ENCODE results near the gene COX8C.

Gene COX8C, protein sequence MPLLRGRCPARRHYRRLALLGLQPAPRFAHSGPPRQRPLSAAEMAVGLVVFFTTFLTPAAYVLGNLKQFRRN

DNA sequence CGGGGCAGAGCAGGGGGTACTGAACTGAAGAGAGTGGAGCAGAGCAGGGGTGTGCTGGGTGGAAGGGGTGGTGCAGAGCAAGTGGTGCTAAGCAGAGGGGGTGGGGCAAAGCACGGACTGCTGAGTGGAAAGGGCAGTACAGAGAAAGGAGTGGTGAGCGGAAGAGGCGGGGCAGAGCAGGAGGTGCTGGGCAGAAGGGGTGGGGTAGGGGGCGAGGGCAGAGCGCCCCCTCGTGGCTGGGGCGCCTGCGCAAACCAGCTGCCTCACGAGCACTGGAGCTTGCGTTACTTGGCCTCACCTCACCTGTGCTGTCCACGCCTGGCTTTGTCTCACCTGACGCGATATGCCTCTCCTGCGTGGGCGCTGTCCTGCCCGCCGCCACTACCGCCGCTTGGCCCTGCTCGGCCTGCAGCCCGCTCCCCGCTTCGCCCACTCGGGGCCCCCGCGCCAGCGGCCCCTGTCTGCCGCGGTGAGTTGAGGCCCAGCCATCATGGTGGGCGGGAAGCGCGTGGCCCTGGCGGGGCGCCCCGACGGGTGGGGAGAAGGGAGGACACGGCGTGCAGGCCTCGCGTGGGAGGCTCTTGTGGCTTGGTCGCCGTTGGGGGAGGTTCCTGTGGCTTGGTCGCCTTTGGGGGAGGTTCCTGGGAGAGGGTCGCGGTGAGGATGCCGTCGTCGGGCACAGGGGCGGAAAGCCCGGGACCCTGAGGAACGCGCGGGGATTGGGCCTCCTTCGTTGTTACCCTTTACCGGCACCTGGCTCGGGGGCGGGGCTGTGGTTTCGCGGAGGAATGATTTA is at the start of gene COX8C:
Gene COX8C (plus strand): TSS at position 257 of the 796 bp plus-strand sequence. CDS start 87 bp downstream, at position 344.
- DNase-seq, result no peak

DNA sequence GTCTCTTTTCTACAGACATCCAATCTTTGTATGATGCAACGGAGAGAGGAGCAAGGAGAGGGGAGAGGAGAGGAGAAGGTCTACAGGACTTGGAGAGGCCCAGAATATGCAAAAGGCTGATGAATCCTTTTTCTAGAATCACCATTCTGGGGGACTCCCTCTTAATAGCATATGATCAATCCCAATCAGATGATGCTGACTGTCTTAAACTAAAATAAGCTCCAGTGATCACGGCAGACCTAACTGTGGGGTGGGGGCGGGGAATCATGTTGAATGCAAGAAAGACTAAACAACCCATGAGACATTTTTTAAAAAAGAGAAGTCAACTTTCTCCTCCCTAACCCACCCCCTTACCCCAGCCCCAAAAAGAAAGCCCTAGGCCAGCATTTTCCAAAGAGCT is 47.6 kb upstream of the COX8C start:
- no peak for DNase-seq

DNA sequence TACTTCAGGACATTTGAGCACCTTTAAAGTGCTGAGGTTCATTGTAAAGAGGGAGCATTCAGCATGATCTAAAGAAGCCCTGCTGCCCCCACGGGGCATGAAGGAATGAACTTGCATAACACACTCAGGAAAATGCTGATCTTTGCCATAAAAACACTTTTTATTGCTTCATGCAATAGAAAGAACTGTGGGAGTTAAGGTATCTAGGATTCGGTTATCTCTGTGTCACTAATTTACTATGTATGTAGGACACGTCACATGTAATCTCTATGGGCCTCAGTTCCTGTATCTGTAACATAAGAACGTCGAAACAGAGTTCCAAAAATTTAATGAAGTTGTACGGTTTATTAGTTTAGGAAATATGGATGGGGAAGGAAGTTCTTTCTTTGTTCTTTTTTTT is 47.1 kb upstream of the COX8C start:
- no peak for DNase-seq

DNA sequence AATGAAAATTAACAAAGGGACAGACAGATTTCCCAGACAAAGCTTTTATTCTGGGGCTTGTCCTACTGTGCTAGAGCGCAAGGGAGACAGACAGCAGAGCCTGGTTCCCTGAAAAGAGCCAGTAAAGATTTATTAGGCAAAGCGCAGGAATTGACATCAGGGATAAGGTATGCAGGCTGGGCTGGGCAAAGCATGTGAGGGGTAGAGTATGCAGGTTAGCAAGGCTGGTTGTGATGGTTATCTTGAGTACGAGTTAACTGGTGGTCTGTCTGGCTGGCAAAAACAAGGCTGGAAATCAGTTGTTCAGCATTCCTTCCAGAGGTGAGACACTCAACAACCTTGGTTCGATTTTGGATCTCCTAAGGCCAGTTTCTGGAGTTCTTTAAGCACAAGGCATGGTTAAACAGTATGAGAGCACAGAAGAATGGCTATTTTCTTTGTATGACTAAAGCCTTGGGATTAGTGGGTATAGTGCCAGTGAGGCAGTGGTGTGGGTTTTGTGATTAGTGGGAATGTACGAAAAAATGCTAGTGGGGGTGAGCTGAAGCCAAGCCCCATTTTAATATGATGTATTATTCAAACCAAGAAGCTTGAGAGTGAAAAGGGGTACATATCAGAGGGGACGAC is 45.0 kb upstream of the COX8C start:
- no peak for DNase-seq

DNA sequence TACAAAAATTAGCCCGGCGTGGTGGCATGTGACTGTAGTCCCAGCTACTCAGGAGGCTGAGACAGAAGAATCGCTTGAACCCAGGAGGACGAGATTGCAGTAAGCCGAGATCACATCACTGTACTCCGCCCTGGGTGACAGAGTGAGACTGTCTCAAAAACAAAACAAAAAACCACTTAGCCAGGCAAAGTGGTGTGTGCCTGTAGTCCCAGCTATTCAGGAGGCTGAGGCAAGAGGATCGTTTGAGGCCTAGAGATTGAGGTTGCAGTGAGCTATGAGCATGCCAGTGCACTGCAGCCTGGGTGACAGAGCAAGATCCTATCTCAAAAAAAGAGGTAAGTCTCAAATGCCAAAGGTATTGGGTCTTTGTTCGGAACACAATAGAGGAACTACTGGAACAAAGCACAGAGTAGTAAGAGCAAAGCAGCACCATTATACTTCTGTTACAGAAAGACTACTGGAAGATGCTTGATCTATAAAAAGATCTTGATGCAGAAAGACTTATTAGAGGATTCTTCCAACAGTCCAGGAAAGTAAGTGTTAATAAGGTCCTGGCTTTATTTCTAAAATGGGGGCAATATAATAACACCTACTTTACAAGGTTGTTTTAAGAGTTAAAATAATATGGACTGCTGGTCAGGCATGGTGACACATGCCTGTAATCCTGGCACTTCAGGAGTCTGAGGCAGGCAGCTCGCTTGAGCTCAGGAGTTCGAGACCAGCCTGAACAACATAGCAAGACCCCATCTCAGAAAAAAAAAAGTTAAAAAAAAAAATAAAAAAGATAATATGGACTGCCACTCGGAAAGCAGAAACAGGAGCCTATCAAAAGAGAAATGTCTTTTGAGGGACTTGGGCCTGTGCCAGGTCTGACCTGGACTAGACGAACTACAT is 44.0 kb upstream of the COX8C start:
- no peak for DNase-seq

DNA sequence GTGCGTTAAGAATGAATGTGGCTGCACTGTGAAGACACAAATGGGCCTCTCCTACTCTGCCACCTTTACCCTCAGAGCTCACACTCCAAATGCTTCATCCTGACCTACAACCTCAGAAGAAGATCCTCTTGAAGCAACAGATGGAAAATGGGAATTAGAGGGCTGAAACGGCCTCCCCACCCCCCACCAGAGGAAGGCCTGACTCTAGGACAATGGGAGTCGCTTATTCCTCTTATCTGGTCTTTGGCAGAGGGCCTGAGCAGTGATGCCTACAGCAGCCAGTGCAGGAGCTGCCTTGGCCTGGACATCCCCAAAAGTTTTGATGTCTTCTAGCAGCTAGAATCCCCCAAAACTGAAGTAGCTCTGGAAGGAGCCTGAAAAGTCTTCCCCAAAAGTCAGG is 43.3 kb upstream of the COX8C start:
- no peak for DNase-seq

DNA sequence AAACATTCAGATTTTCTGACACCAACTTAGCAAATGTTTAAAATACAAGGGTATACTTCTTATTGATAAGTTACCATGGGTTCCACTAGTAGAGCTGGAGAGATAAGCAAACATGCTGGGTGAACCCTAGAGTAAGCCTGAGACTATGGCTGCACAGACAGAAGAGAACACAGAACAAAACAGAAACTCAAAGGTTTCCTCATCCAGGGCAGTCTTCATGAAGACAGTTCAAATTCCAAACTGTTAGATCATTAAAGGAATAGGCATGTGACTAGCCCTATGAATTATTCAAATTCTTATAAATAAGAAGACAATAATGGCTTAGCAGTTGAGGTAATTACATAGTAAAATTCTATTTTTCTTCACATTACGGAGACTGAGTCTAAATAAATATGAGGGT is 42.2 kb upstream of the COX8C start:
- DNase-seq, result no peak

DNA sequence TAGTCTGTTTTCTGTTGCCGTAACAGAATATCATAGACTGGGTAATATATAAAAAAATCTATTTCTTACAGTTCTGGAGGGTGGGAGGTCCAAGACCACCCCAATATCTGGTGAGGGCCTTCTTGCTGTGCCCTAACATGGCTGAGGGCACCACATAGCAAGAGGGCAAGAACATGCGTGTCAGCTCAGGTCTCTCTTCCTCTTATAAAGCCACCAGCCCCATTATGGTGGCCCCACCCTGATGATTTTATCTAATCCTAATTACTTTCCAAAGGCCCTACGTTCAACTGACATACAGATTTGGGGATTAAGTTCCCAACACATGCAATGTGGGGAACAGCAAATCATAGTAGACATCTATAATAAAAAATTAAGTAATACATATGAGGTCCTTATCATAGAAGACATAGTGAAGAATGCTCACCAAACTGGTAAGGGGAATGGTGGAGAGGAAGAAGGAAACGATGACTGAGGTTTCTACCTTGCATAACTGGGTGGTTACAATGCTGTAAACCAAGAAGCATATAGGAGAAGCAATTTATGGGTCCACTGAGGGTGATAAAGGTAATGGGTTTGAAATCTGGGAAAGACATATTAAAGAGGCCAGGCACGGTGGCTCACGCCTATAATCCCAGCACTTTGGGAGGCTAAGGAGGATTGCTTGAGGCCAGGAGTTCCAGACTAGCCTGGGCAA is 41.1 kb upstream of the COX8C start:
- no peak for DNase-seq

DNA sequence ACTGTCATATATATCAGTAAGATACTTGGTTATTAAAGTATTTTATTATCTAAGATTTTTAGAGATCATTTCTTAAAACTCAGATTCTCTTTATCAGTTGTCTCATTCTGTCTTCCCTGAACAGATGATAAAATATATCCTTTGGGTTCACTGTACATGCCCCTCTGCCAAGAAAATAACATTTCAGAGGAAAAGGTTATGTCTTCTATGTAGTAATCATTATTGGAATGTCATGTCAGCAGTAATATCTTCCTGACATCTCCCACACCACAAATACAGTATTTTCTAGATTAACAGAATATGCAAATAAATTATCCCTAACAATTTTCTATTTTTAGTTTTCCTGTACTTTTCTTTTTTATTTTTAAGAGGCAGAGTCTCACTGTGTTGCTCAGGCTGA is 40.2 kb upstream of the COX8C start:
- no peak for DNase-seq

DNA sequence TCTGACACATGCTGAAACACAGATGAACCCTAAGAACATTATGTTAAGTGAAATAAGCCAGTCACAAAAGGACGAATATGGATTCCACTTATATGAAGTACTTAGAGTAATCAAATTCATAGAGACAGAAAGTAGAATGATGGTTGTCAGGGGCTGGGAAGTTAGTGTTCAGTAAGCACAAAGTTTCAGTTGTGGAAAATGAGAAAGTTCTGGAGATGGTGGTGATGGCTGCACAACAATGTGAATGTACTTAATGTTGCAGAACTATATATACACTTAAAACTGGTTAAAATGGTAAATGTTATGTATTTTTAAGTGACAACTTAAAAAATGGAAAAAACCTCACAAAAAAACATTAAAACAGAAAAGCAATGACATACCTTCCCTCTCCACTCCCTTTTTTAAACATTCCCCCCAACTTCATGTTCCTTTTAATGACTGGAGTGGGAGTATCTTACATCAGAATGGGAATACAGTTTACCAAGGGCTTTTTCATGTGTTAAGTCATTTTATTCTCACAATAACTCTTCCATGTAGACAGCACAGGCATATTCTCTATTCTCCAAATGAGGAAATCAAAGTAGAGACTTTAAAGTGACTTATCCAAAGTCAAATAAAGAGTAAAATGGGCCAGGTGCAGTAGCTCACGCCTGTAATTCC is 38.2 kb upstream of the COX8C start:
- DNase-seq, result no peak

DNA sequence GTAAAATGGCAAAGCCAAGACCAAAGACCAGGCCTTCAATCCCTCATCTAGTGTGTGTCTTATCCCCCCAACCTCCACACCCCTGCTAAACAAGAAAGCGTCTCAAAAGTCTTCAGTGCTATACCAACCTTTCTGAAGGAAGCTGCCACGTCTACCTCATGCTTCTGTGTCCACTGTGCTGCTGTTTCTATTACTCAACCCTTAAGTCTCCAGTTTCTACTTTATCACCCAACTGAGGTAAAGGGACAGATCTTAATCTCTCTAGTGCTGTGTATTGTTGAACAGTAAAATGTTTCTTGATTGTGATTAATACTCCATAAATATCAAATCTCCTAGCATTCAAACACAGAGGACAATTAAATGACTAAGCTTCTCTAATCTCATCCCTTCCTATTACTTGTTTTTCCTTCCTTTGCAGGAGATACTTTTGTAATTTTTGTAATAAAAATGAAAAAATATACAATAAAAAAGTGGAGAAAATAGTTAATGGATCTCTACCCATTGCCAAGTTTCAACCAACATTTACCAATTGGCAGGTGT is 37.5 kb upstream of the COX8C start:
- DNase-seq, result no peak

DNA sequence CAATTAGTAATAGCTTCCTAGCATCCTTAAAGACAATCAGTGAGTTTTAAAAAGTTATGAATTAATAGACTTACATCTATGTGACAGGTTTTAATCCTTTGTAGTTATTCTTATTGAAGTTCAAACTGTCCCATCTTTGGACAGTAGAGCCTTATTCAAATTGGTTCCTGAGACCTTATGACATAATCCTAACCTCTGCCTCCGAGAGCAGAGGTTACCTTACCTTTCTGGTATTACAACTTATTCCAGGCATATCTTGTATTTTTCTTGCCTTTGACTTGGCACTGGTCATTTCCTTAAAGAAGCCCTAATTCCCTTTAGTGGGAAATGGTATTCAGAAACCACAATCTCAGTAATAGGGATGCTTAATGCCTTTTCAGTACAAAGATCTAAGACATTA is 35.9 kb upstream of the COX8C start:
- no peak for DNase-seq

DNA sequence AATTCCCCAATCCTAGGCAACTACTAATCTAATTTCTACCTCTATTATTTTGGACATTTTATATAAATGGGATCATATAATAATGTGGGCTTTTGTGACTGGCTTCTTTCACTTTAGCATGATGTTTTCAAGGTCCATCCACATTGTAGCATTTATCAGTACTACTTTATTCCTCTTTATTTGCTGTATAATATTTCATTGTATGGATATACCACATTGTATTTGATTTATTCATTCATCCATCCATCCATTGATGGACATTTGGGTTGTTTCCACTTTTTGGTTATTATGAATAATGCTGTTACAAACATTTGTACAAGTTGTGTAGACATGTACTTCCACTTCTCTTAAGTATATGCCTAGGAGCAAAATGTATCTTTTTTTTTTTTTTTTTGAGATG is 31.4 kb upstream of the COX8C start:
- DNase-seq, result no peak

DNA sequence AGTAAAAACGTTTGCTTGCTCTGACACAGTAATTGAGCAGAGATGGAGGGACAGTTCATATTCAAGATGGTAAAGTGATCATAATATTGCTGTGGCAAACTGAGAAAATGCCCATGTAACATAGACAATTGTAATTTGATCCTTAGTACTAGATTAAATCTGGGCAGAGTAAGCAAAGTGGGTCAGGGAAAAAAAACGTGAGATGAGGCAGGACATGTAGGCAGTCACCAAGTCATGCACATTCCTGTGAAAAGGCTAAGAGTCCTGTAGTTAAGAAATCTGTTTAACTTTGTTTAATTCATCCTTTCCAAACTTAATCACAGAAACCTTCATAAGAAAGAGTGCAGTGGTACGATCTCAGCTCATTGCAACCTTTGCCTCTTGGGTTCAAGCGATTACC is 30.3 kb upstream of the COX8C start:
- no peak for DNase-seq

DNA sequence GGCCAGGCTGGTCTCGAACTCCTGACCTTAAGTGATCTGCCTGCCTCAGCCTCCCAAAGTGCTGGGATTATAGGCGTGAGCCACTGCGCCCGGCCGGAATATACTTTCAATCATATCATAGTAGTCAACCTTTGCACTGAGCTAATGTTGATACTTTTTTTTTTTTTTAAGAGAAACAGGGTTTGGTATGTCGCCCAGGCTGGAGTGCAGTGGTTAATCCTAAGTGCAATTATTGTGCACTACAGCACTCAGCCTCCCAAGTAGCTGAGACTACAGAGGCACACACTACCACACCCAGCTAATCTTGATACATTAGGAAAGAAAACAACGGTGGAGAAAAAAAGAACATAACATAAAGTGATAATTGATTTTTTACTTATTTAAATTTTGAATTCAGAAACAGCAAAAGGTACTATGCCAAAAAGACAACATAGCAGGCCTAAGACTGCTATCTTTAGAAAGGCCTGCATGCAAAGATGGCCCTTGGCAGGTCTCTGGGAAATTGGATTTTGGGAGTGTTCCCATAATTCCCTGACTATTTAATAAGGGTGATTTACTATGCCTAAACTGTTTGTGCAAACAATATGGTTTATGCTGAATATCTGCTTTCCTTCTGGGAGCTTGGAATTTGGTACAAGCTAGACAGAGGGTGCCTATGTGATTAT is 29.6 kb upstream of the COX8C start:
- DNase-seq, result no peak

DNA sequence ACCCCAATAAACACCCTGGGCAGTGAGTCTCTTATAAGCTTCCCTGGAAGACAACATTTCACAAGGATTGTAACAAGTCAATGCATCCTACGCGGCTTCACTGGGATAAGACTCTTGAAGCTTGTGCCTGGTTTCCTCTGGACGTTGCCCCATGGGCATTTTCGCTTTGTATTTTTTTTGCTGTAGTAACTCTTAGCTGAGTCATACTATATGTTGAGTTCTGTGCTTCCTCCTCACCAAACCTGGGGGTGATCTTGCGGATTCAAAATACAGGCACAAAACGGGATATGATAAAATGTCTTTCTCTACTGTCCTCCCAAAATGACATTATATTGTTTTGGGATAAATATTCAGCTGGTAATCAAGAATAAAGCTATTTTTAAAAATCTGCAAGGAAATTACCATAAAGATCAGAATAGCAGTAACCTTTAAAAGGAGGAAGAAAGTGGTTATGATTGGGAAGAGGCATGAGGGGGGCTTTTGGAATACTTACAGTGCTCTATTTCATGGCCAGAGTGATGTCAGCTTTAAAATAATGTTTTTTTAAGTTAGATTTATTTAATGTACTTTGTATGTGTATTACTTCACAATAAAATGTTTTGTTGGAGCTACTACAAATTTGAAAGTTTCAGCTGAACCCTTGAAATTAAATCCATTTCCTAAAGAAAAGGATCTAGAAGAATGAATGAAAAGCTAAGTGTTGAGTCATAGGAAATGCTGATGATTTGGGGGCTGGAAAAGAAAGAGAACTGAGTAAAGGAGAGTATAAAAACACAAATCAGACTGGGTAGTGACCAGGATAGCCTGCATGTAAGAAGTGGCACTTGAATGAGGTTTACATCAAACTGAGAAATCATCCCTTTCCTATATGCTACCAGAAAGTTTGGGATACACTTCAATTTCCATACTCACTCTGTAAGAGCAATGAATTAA is 28.8 kb upstream of the COX8C start:
- no peak for DNase-seq

DNA sequence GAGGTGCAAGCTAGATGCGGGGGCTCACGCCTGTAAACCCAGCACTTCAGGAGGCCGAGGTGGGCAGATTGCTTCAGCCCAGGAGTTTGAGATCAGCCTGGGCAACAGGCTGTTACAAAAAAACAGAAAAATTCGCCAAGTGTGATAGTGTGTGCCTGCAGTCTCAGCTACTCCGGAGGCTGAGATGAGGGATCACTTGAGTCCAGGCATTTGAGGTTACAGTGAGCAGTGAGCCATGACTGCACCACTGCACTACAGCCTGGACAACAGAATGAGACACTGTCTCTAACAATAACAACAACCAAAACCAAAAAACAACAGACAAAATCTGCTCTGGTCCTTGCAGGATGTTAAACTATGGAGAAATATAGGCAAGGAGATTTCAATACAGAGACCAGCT is 28.1 kb upstream of the COX8C start:
- DNase-seq, result no peak

DNA sequence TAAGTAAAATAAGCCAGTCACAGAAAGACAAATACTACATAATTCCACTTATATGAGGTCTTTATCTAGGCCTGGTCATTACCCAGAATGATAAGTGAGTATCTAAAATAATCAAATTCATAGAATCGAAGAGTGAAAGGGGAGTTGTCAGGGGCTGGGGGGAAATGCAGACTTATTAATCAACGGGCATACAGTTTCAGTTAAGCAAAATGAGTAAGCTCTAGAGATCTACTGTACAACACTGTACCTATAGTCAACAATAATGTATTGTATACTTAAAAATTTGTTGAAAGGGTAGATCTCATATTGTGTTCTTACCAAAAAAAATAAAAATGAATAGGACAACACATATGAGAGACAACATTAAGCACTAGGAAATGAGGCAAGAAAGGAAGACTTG is 27.5 kb upstream of the COX8C start:
- DNase-seq, result no peak

DNA sequence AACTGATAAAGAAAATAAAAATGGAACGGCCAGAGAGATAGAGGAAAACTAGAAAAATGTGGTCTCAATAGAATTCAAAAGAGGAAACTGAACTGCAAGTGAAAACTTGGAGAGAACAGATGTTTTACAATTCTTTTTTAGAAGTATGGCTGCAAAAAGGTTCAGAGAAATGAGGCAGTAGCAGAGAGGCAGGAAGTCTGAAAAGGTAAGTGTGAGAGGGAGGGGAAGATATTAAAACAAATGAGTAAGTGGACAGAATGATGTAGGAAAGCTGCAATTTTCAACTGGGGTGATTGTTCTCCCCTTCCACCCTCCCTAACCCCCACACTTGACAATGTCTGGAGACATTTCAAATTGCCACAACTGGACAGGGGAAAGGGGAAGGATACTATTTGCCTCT is 27.0 kb upstream of the COX8C start:
- DNase-seq, result no peak

DNA sequence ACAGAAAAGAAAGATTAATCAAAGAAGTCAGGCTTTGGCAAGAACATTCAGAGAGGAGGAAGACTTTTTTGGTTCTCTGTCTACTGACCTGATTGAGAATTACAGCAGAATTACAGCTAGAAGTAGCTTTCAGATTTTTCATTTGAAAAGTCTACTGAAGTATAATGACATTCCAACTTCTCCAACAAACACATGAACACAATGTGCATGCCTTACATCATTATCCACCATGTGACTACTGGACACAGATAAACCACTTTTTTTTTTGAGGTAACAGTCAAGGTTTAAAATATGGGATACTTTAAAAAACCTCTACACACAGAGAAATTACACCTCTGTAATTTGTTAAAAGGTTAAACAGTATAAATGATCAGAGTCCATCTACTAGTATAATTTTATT is 26.5 kb upstream of the COX8C start:
- no peak for DNase-seq

Measured in right hindlimb (tissue), 1 donor.